Duodenal mucosa (tissue), 2 donors: Measurements from ENCODE around the gene TBX21.

Experiments used
- H3K27ac ChIP-seq: one replicate; pipeline ENCODE4 v1.7.0; 2013; ENCODE audit warnings: low read depth, low read length
- H3K27me3 ChIP-seq, 2 donors: one replicate each; pipeline ENCODE4 v1.7.0; 2013; ENCODE audit warnings: low read length in 2 of 2, control low read depth in 1 of 2; ENCODE audit not compliant: insufficient read depth in 2 of 2, control insufficient read depth in 1 of 2
- H3K36me3 ChIP-seq, 2 donors: one replicate each; pipeline ENCODE4 v1.7.0; 2013; ENCODE audit warnings: low read length in 2 of 2, control low read depth in 1 of 2; ENCODE audit not compliant: insufficient read depth in 2 of 2, control insufficient read depth in 1 of 2
- H3K4me1 ChIP-seq, 2 donors: one replicate each; pipeline ENCODE4 v1.7.0; 2013; ENCODE audit warnings: low read length in 2 of 2, control low read depth in 1 of 2; ENCODE audit not compliant: insufficient read depth in 2 of 2, control insufficient read depth in 1 of 2
- H3K4me3 ChIP-seq, 2 donors: one replicate each; pipeline ENCODE4 v1.7.0; 2013; ENCODE audit warnings: low read length in 2 of 2, low read depth in 1 of 2
- H3K9ac ChIP-seq, 2 donors: one replicate each; pipeline ENCODE4 v1.7.0; 2013; ENCODE audit warnings: low read length in 2 of 2, low read depth in 1 of 2
- H3K9me3 ChIP-seq, 2 donors: one replicate each; pipeline ENCODE4 v1.7.0; 2013; ENCODE audit warnings: low read length in 2 of 2, control low read depth in 1 of 2; ENCODE audit not compliant: control insufficient read depth in 1 of 2

Gene TBX21

GRCh38 chr17:47698749-47699535 lies 34.1 kb upstream of the TBX21 start:
- Histone ChIP-seq H3K9ac (no peak overlapping the region), H3K4me1 (peaks cover 0 to 6% of the 10 kb centered on the region in 2 donors), H3K27me3 (no peaks in the 10 kb centered on the region), H3K27ac (no peak overlapping the region), H3K4me3 (no peak overlapping the region), H3K9me3 (no peaks in the 10 kb centered on the region), H3K36me3 (no peaks in the 10 kb centered on the region)

- H3K9me3 ChIP-seq = no peaks in the 10 kb centered on the region
- no peak overlapping the region for H3K9ac ChIP-seq
- no peak overlapping the region for H3K4me3 ChIP-seq
- H3K4me1 ChIP-seq = peaks cover 0 to 6% of the 10 kb centered on the region in 2 donors
- no peak overlapping the region for H3K27ac ChIP-seq
- no peaks in the 10 kb centered on the region for H3K27me3 ChIP-seq
- no peaks in the 10 kb centered on the region for H3K36me3 ChIP-seq
Observed at GRCh38 chr17:47699536-47699840, 33.5 kb upstream of the TBX21 start.

- no peak overlapping the region for H3K27ac ChIP-seq
Observed at GRCh38 chr17:47700471-47701449, 32.3 kb upstream of the TBX21 start.

GRCh38 chr17:47701608-47702007 lies 31.4 kb upstream of the TBX21 start:
- Histone ChIP-seq H3K4me1 (peaks cover 3 to 15% of the 10 kb centered on the region in 2 donors), H3K9me3 (no peaks in the 10 kb centered on the region), H3K9ac (no peak overlapping the region), H3K27ac (no peak overlapping the region), H3K4me3 (no peak overlapping the region), H3K36me3 (no peaks in the 10 kb centered on the region), H3K27me3 (no peaks in the 10 kb centered on the region)

More at GRCh38 chr17:47700471-47701449, 32.3 kb upstream of the TBX21 start:
- peaks cover 1 to 7% of the 10 kb centered on the region in 2 donors for H3K4me1 ChIP-seq
- H3K36me3 ChIP-seq = no peaks in the 10 kb centered on the region
- no peaks in the 10 kb centered on the region for H3K9me3 ChIP-seq
- H3K27me3 ChIP-seq = no peaks in the 10 kb centered on the region
- H3K9ac ChIP-seq = no peak overlapping the region
- no peak overlapping the region for H3K4me3 ChIP-seq

GRCh38 chr17:47702391-47702995 lies 30.5 kb upstream of the TBX21 start:
- H3K27me3 ChIP-seq = no peaks in the 10 kb centered on the region
- no peaks in the 10 kb centered on the region for H3K9me3 ChIP-seq
- no peak overlapping the region for H3K4me3 ChIP-seq
- H3K9ac ChIP-seq = no peak overlapping the region
- H3K4me1 ChIP-seq = peaks cover 12 to 24% of the 10 kb centered on the region in 2 donors
- H3K27ac ChIP-seq = no peak overlapping the region
- no peaks in the 10 kb centered on the region for H3K36me3 ChIP-seq

- Histone ChIP-seq H3K9ac (no peak overlapping the region), H3K27ac (no peak overlapping the region), H3K9me3 (no peaks in the 10 kb centered on the region), H3K27me3 (no peaks in the 10 kb centered on the region), H3K36me3 (no peaks in the 10 kb centered on the region), H3K4me3 (peak overlapping the region in 1 of 2 donors; percentile 40), H3K4me1 (peaks cover 18 to 29% of the 10 kb centered on the region in 2 donors)
Observed at GRCh38 chr17:47703191-47703591, 29.8 kb upstream of the TBX21 start.

GRCh38 chr17:47703671-47704070 lies 29.4 kb upstream of the TBX21 start:
- no peak overlapping the region for H3K27ac ChIP-seq
- no peak overlapping the region for H3K9ac ChIP-seq
- no peaks in the 10 kb centered on the region for H3K9me3 ChIP-seq
- peaks cover 18 to 29% of the 10 kb centered on the region in 2 donors for H3K4me1 ChIP-seq
- no peaks in the 10 kb centered on the region for H3K36me3 ChIP-seq
- H3K27me3 ChIP-seq = no peaks in the 10 kb centered on the region
- H3K4me3 ChIP-seq = peak overlapping the region in 1 of 2 donors; percentile 40

- Histone ChIP-seq H3K9me3 (no peaks in the 10 kb centered on the region), H3K4me3 (no peak overlapping the region), H3K9ac (no peak overlapping the region), H3K4me1 (peaks cover 18 to 29% of the 10 kb centered on the region in 2 donors), H3K36me3 (no peaks in the 10 kb centered on the region), H3K27me3 (no peaks in the 10 kb centered on the region), H3K27ac (no peak overlapping the region)
Observed at GRCh38 chr17:47704116-47704515, 28.9 kb upstream of the TBX21 start.

GRCh38 chr17:47704736-47705135 lies 28.3 kb upstream of the TBX21 start:
- H3K9ac ChIP-seq = no peak overlapping the region
- H3K4me3 ChIP-seq = no peak overlapping the region
- H3K27me3 ChIP-seq = no peaks in the 10 kb centered on the region
- H3K4me1 ChIP-seq = peaks cover 18 to 29% of the 10 kb centered on the region in 2 donors
- no peaks in the 10 kb centered on the region for H3K9me3 ChIP-seq
- H3K27ac ChIP-seq = no peak overlapping the region
- H3K36me3 ChIP-seq = no peaks in the 10 kb centered on the region
